Measurements from ENCODE around the gene HES1. TPM values are rescaled to one million over a fixed set of nuclear protein-coding genes. Genes with fewer than 3 reads are reported as not detected.

HES1 gene
- total RNA-seq, 2 donors from 2014 or later, result 2.4 to 3.1 TPM

GRCh38 chr3:194109192-194109863, 26.6 kb upstream of the HES1 start:
- ATAC-seq, result no peak
- DNase-seq, result no peak
- Mint-ChIP-seq H3K36me3 (ENCODE audit: low read depth) (peaks cover 4% of the 10 kb centered on the region), H3K4me3 (no peak overlapping the region), H3K27ac (no peak overlapping the region), H3K4me1 (peaks cover 3% of the 10 kb centered on the region), H3K27me3 (peaks cover 37% of the 10 kb centered on the region)
- H3K9me3 ChIP-seq (ENCODE audit: control insufficient read depth, low read length, poor library complexity, severe bottlenecking), result no peaks in the 10 kb centered on the region

- H3K4me3 Mint-ChIP-seq, result no peak overlapping the region
- ATAC-seq, result no peak
Measured at GRCh38 chr3:194110483-194110882, 25.5 kb upstream of the HES1 start.

GRCh38 chr3:194111336-194111735, 24.6 kb upstream of the HES1 start:
- H3K27ac Mint-ChIP-seq, result no peak overlapping the region
- peaks cover 3% of the 10 kb centered on the region for H3K4me1 Mint-ChIP-seq
- H3K4me3 Mint-ChIP-seq, result no peak overlapping the region
- peaks cover 4% of the 10 kb centered on the region for H3K36me3 Mint-ChIP-seq (ENCODE audit: low read depth)
- DNase-seq (no peak), ATAC-seq (no peak)
- peaks cover 24% of the 10 kb centered on the region for H3K27me3 Mint-ChIP-seq
- H3K9me3 ChIP-seq (ENCODE audit: control insufficient read depth, low read length, poor library complexity, severe bottlenecking), result no peaks in the 10 kb centered on the region

More at GRCh38 chr3:194110483-194110882, 25.5 kb upstream of the HES1 start:
- Mint-ChIP-seq H3K27me3 (peaks cover 32% of the 10 kb centered on the region), H3K36me3 (ENCODE audit: low read depth) (peaks cover 4% of the 10 kb centered on the region), H3K4me1 (peaks cover 3% of the 10 kb centered on the region), H3K27ac (no peak overlapping the region)
- DNase-seq, result no peak
- H3K9me3 ChIP-seq (ENCODE audit: control insufficient read depth, low read length, poor library complexity, severe bottlenecking), result no peaks in the 10 kb centered on the region

- Mint-ChIP-seq H3K27me3 (peaks cover 25% of the 10 kb centered on the region), H3K4me3 (no peak overlapping the region), H3K4me1 (peaks cover 3% of the 10 kb centered on the region), H3K36me3 (ENCODE audit: low read depth) (peaks cover 4% of the 10 kb centered on the region), H3K27ac (no peak overlapping the region)
- no peak for ATAC-seq
- DNase-seq, result no peak
- H3K9me3 ChIP-seq (ENCODE audit: control insufficient read depth, low read length, poor library complexity, severe bottlenecking), result no peaks in the 10 kb centered on the region
Measured at GRCh38 chr3:194112120-194113106, 23.5 kb upstream of the HES1 start.

- Mint-ChIP-seq H3K4me3 (no peak overlapping the region), H3K27ac (no peak overlapping the region), H3K36me3 (ENCODE audit: low read depth) (peaks cover 3% of the 10 kb centered on the region), H3K4me1 (peaks cover 3% of the 10 kb centered on the region), H3K27me3 (peaks cover 17% of the 10 kb centered on the region)
- H3K9me3 ChIP-seq (ENCODE audit: control insufficient read depth, low read length, poor library complexity, severe bottlenecking), result no peaks in the 10 kb centered on the region
- ATAC-seq (no peak), DNase-seq (no peak)
Measured at GRCh38 chr3:194114123-194114522, 21.8 kb upstream of the HES1 start.

GRCh38 chr3:194117104-194117845, 18.7 kb upstream of the HES1 start:
- ATAC-seq (no peak), DNase-seq (no peak)
- Mint-ChIP-seq H3K27ac (no peak overlapping the region), H3K4me1 (peaks cover 5% of the 10 kb centered on the region), H3K4me3 (no peak overlapping the region), H3K36me3 (ENCODE audit: low read depth) (peaks cover 4% of the 10 kb centered on the region), H3K27me3 (peaks cover 37% of the 10 kb centered on the region)
- H3K9me3 ChIP-seq (ENCODE audit: control insufficient read depth, low read length, poor library complexity, severe bottlenecking), result no peaks in the 10 kb centered on the region

- Mint-ChIP-seq H3K36me3 (ENCODE audit: low read depth) (peaks cover 4% of the 10 kb centered on the region), H3K4me1 (peaks cover 2% of the 10 kb centered on the region), H3K27me3 (peaks cover 47% of the 10 kb centered on the region), H3K27ac (no peak overlapping the region), H3K4me3 (no peak overlapping the region)
- ATAC-seq, result no peak
- H3K9me3 ChIP-seq (ENCODE audit: control insufficient read depth, low read length, poor library complexity, severe bottlenecking), result no peaks in the 10 kb centered on the region
- DNase-seq, result no peak
Measured at GRCh38 chr3:194118920-194119319, 17.0 kb upstream of the HES1 start.

GRCh38 chr3:194119831-194120590, 15.9 kb upstream of the HES1 start:
- Mint-ChIP-seq H3K27me3 (peaks cover 57% of the 10 kb centered on the region), H3K27ac (no peak overlapping the region), H3K4me1 (peaks cover 2% of the 10 kb centered on the region), H3K36me3 (ENCODE audit: low read depth) (peaks cover 4% of the 10 kb centered on the region), H3K4me3 (no peak overlapping the region)
- ATAC-seq (no peak), DNase-seq (no peak)
- H3K9me3 ChIP-seq (ENCODE audit: control insufficient read depth, low read length, poor library complexity, severe bottlenecking), result no peaks in the 10 kb centered on the region

GRCh38 chr3:194120789-194121770, 14.9 kb upstream of the HES1 start:
- ATAC-seq (no peak), DNase-seq (no peak)
- Mint-ChIP-seq H3K4me3 (no peak overlapping the region), H3K4me1 (peaks cover 2% of the 10 kb centered on the region), H3K27me3 (peaks cover 58% of the 10 kb centered on the region), H3K27ac (no peak overlapping the region), H3K36me3 (ENCODE audit: low read depth) (peaks cover 4% of the 10 kb centered on the region)
- no peaks in the 10 kb centered on the region for H3K9me3 ChIP-seq (ENCODE audit: control insufficient read depth, low read length, poor library complexity, severe bottlenecking)

- H3K27me3 Mint-ChIP-seq, result peaks cover 60% of the 10 kb centered on the region
- ATAC-seq, result no peak
- H3K9me3 ChIP-seq (ENCODE audit: control insufficient read depth, low read length, poor library complexity, severe bottlenecking), result no peaks in the 10 kb centered on the region
- H3K4me1 Mint-ChIP-seq, result peaks cover 2% of the 10 kb centered on the region
- H3K27ac Mint-ChIP-seq, result no peak overlapping the region
- peaks cover 4% of the 10 kb centered on the region for H3K36me3 Mint-ChIP-seq (ENCODE audit: low read depth)
- H3K4me3 Mint-ChIP-seq, result no peak overlapping the region
- no peak for DNase-seq
Measured at GRCh38 chr3:194121891-194122631, 13.9 kb upstream of the HES1 start.

- ATAC-seq (no peak), DNase-seq (no peak)
- H3K4me3 Mint-ChIP-seq, result no peak overlapping the region
- peaks cover 69% of the 10 kb centered on the region for H3K27me3 Mint-ChIP-seq
- H3K36me3 Mint-ChIP-seq (ENCODE audit: low read depth), result peaks cover 7% of the 10 kb centered on the region
- no peaks in the 10 kb centered on the region for H3K9me3 ChIP-seq (ENCODE audit: control insufficient read depth, low read length, poor library complexity, severe bottlenecking)
- peaks cover 4% of the 10 kb centered on the region for H3K4me1 Mint-ChIP-seq
- H3K27ac Mint-ChIP-seq, result no peak overlapping the region
Measured at GRCh38 chr3:194123726-194124125, 12.2 kb upstream of the HES1 start.

Measured in T-helper 17 cell (primary cell).